PFSK-1 (cell line): ENCODE data around the gene NDFIP1.

Source experiments
- FOXP2 ChIP-seq: optimal IDR thresholded peaks from 2 replicates; pipeline ENCODE3; 2011; ENCODE audit warnings: borderline replicate concordance, control low read depth, inconsistent platforms; ENCODE audit not compliant: insufficient read depth; ENCODE audit errors: extremely low read length, extremely low read depth
- POLR2AphosphoS5 ChIP-seq: IDR thresholded peaks from 2 replicates; pipeline ENCODE4 v1.6.1; 2012; ENCODE audit warnings: low read depth, mild to moderate bottlenecking, control low read depth, low read length, moderate library complexity
- SIN3A ChIP-seq: IDR thresholded peaks from 2 replicates; pipeline ENCODE4 v1.6.1; 2012; ENCODE audit warnings: mild to moderate bottlenecking, low read length, moderate library complexity, borderline replicate concordance; ENCODE audit not compliant: insufficient read depth
- TAF1 ChIP-seq: IDR thresholded peaks from 2 replicates; pipeline ENCODE4 v1.6.1; 2012; ENCODE audit warnings: low read length, control low read depth, borderline replicate concordance; ENCODE audit not compliant: insufficient read depth
- TF ChIP-seq, protein P1 (sequence below), 2 experiments: IDR thresholded peaks; 2 replicates each; pipeline versions ENCODE4 v1.6.1 to v1.8.0; 2011 to 2012; ENCODE audit warnings: low read depth in 2 of 2, low read length in 2 of 2, control low read depth in 1 of 2, inconsistent platforms in 1 of 2, mild to moderate bottlenecking in 1 of 2, moderate library complexity in 1 of 2; ENCODE audit not compliant: insufficient read depth in 1 of 2

NDFIP1 gene

DNA sequence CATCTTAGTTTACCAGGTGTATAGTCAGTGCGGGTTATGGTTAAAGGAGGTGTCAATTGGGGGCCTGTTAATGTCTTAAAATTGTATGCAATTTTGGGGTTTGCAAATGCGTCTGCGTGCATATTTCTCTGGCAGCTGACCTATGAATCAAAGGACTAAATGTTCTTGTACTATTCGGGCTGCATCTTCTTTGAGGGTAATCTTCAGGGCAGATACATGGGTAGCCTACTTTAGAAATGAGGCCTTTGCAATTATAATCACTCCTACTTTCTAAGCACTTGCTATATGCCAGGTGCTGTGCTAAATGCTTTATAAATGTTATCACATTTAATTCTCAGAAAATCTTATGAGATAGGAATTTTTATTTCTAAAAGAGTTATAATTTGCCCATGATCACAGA, 58.2 kb downstream of the NDFIP1 start:
- TF ChIP-seq, protein P1, sequence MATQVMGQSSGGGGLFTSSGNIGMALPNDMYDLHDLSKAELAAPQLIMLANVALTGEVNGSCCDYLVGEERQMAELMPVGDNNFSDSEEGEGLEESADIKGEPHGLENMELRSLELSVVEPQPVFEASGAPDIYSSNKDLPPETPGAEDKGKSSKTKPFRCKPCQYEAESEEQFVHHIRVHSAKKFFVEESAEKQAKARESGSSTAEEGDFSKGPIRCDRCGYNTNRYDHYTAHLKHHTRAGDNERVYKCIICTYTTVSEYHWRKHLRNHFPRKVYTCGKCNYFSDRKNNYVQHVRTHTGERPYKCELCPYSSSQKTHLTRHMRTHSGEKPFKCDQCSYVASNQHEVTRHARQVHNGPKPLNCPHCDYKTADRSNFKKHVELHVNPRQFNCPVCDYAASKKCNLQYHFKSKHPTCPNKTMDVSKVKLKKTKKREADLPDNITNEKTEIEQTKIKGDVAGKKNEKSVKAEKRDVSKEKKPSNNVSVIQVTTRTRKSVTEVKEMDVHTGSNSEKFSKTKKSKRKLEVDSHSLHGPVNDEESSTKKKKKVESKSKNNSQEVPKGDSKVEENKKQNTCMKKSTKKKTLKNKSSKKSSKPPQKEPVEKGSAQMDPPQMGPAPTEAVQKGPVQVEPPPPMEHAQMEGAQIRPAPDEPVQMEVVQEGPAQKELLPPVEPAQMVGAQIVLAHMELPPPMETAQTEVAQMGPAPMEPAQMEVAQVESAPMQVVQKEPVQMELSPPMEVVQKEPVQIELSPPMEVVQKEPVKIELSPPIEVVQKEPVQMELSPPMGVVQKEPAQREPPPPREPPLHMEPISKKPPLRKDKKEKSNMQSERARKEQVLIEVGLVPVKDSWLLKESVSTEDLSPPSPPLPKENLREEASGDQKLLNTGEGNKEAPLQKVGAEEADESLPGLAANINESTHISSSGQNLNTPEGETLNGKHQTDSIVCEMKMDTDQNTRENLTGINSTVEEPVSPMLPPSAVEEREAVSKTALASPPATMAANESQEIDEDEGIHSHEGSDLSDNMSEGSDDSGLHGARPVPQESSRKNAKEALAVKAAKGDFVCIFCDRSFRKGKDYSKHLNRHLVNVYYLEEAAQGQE (IDR thresholded peaks at IDR 0.05; ENCODE audit: insufficient read depth in 1 of 2, low read depth in 2 of 2, low read length in 2 of 2): no peak
- TF ChIP-seq POLR2AphosphoS5 (no peak), FOXP2 (no peak)

DNA sequence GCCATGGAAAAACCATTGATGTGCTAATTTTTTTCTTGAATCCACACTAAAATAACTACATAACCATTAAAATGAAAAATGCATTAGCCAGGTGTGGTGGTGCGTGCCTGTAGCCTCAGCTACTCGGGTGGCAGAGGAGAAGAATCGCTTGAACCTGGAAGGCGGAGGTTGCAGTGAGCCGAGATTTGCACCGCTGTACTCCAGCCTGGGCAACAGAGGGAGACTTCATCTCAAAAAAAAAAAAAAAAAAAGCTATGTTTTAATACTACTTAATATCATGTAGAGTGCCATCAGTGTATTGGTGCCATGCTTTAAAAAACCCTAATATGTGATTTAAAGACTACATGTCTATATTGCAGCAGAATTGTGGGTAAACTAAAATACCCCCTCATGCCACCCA, 58.9 kb downstream of the NDFIP1 start:
- TF ChIP-seq SIN3A: no peak
- TF ChIP-seq TAF1: no peak
- TF ChIP-seq POLR2AphosphoS5: no peak
- TF ChIP-seq FOXP2: no peak
- TF ChIP-seq, protein P1 (IDR thresholded peaks at IDR 0.05; ENCODE audit: insufficient read depth in 1 of 2, low read depth in 2 of 2, low read length in 2 of 2): no peak

DNA sequence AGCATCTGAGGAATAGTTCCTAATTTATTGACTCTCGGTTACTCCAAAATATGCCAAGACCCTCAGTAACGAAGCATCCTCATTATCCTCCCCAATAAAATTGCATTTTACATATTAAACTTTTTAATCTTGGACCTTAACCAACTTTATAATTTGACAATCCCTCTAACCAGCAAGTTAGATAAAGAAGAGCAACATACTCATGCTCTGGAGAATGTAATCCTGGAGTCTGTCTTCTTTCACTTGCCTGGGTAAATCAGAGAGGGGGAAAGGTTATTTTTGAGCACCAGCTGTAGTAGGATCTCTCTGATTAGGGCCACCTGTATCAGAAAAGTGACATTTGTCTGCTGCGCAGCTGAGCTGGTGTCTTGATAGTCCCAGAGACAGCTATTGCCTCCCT, 59.8 kb downstream of the NDFIP1 start:
- no peak for TF ChIP-seq SIN3A
- TF ChIP-seq FOXP2: no peak
- TF ChIP-seq, protein P1 (IDR thresholded peaks at IDR 0.05; ENCODE audit: insufficient read depth in 1 of 2, low read depth in 2 of 2, low read length in 2 of 2): no peak
- TF ChIP-seq POLR2AphosphoS5: no peak
- TF ChIP-seq TAF1: no peak

DNA sequence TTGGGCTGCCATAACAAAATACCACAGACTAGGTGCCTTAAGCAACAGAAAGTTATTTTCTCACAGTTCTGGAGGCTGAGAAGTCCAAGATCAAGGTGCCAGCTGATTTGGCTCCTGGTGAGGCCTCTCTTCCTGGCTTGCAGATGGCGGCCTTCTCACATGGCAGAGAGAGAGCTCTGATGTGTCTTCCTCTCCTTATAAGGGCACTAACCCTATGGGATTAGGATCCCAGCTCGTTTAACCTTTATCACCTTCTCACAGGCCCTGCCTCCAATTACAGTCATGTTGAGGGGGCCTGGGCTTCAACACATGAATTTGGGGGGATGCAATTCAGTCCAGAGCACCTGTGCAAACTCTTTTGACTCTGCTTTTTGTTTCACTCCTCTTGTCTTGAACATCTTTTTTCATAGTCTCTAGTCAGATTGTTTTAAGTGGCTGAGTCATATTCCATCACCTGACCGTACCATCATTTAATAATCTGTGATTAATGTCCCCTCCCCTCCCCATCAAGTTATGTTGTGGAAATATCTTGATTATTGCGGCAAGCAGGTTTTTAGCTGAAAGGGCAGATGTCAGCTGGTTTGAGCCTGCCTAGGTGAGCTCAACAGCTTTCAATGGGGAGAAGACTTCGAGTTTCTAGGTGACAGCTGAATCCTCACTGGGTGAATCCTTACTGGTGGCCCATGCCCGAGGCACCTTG, 61.8 kb downstream of the NDFIP1 start:
- TF ChIP-seq SIN3A (no peak), POLR2AphosphoS5 (no peak), FOXP2 (no peak)

DNA sequence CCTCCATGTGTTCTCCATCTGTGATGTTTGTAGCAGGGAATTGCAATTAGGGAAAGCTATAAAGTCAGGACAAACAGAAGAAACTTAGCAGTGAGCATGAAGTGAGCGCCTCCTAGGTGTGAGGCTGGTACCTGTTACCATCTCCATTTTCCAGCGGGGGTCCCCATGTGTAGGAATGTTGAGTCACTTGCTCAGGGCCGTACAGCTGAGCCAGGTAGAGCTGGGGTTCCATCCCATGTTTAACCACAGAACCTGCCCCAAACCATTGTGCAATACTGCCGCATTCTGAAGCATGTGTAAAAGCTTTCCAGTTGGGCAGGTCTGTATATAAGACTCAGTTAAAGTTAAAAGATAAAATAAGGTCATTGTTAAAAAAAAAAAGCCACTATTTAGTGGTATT, 62.7 kb downstream of the NDFIP1 start:
- no peak for TF ChIP-seq FOXP2
- TF ChIP-seq, protein P1 (IDR thresholded peaks at IDR 0.05; ENCODE audit: insufficient read depth in 1 of 2, low read depth in 2 of 2, low read length in 2 of 2): no peak
